ENCODE results near the gene TRIP4. TPM values are rescaled to one million over a fixed set of nuclear protein-coding genes. Genes with fewer than 3 reads are reported as not detected.

The TRIP4 gene
- total and polyA plus RNA-seq, 9 of the 15 experiments (the other 6 are each of a cell fraction or from before 2014, with no cell fraction given) = 7.6 to 23.3 (median 16.7) TPM

DNA sequence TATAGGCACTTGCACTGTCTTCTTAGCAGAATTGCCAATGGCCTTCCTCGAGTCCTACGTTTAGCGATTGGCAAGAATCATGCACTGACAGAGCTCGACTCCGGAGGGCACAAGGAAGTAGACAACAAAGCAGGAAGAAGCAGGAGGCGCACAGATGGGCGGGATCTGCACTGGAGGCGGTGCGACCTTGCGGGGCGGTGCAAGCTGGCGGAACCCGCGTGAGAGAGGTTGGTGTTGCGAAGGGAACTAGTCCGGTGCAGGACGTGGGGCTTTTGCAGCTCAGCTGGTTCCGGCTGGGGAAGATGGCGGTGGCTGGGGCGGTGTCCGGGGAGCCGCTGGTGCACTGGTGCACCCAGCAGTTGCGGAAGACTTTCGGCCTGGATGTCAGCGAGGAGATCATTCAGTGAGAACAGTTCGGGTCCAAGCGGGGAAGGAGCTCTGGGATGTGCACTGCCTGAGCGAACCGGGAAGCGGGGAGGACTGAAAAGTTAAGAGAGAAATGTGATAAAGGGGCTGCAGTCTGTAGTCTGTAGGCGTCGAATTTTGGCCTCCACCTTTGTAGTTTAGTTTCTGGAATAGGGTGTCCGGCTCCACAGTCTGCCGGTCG lies at the start of gene TRIP4 (continued):
- TF ChIP-seq, protein P1, sequence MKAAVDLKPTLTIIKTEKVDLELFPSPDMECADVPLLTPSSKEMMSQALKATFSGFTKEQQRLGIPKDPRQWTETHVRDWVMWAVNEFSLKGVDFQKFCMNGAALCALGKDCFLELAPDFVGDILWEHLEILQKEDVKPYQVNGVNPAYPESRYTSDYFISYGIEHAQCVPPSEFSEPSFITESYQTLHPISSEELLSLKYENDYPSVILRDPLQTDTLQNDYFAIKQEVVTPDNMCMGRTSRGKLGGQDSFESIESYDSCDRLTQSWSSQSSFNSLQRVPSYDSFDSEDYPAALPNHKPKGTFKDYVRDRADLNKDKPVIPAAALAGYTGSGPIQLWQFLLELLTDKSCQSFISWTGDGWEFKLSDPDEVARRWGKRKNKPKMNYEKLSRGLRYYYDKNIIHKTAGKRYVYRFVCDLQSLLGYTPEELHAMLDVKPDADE (conservative IDR thresholded peaks at IDR 0.05; ENCODE audit: control insufficient read depth, low read depth, low read length) = peak; percentile 95
- TF ChIP-seq NUFIP1 (IDR thresholded peaks at IDR 0.05; ENCODE audit: partially characterized antibody) = no peak
- TF ChIP-seq, protein P2, sequence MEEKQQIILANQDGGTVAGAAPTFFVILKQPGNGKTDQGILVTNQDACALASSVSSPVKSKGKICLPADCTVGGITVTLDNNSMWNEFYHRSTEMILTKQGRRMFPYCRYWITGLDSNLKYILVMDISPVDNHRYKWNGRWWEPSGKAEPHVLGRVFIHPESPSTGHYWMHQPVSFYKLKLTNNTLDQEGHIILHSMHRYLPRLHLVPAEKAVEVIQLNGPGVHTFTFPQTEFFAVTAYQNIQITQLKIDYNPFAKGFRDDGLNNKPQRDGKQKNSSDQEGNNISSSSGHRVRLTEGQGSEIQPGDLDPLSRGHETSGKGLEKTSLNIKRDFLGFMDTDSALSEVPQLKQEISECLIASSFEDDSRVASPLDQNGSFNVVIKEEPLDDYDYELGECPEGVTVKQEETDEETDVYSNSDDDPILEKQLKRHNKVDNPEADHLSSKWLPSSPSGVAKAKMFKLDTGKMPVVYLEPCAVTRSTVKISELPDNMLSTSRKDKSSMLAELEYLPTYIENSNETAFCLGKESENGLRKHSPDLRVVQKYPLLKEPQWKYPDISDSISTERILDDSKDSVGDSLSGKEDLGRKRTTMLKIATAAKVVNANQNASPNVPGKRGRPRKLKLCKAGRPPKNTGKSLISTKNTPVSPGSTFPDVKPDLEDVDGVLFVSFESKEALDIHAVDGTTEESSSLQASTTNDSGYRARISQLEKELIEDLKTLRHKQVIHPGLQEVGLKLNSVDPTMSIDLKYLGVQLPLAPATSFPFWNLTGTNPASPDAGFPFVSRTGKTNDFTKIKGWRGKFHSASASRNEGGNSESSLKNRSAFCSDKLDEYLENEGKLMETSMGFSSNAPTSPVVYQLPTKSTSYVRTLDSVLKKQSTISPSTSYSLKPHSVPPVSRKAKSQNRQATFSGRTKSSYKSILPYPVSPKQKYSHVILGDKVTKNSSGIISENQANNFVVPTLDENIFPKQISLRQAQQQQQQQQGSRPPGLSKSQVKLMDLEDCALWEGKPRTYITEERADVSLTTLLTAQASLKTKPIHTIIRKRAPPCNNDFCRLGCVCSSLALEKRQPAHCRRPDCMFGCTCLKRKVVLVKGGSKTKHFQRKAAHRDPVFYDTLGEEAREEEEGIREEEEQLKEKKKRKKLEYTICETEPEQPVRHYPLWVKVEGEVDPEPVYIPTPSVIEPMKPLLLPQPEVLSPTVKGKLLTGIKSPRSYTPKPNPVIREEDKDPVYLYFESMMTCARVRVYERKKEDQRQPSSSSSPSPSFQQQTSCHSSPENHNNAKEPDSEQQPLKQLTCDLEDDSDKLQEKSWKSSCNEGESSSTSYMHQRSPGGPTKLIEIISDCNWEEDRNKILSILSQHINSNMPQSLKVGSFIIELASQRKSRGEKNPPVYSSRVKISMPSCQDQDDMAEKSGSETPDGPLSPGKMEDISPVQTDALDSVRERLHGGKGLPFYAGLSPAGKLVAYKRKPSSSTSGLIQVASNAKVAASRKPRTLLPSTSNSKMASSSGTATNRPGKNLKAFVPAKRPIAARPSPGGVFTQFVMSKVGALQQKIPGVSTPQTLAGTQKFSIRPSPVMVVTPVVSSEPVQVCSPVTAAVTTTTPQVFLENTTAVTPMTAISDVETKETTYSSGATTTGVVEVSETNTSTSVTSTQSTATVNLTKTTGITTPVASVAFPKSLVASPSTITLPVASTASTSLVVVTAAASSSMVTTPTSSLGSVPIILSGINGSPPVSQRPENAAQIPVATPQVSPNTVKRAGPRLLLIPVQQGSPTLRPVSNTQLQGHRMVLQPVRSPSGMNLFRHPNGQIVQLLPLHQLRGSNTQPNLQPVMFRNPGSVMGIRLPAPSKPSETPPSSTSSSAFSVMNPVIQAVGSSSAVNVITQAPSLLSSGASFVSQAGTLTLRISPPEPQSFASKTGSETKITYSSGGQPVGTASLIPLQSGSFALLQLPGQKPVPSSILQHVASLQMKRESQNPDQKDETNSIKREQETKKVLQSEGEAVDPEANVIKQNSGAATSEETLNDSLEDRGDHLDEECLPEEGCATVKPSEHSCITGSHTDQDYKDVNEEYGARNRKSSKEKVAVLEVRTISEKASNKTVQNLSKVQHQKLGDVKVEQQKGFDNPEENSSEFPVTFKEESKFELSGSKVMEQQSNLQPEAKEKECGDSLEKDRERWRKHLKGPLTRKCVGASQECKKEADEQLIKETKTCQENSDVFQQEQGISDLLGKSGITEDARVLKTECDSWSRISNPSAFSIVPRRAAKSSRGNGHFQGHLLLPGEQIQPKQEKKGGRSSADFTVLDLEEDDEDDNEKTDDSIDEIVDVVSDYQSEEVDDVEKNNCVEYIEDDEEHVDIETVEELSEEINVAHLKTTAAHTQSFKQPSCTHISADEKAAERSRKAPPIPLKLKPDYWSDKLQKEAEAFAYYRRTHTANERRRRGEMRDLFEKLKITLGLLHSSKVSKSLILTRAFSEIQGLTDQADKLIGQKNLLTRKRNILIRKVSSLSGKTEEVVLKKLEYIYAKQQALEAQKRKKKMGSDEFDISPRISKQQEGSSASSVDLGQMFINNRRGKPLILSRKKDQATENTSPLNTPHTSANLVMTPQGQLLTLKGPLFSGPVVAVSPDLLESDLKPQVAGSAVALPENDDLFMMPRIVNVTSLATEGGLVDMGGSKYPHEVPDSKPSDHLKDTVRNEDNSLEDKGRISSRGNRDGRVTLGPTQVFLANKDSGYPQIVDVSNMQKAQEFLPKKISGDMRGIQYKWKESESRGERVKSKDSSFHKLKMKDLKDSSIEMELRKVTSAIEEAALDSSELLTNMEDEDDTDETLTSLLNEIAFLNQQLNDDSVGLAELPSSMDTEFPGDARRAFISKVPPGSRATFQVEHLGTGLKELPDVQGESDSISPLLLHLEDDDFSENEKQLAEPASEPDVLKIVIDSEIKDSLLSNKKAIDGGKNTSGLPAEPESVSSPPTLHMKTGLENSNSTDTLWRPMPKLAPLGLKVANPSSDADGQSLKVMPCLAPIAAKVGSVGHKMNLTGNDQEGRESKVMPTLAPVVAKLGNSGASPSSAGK (IDR thresholded peaks at IDR 0.05) = peak; percentile 84; the same call in 1 of the 2 replicates
- no peak; the same call in 1 of the 2 replicates for TF ChIP-seq ZNF76 (CRISPR knock-in tag; IDR thresholded peaks at IDR 0.05; ENCODE audit: borderline replicate concordance)
- TF ChIP-seq, protein P3, sequence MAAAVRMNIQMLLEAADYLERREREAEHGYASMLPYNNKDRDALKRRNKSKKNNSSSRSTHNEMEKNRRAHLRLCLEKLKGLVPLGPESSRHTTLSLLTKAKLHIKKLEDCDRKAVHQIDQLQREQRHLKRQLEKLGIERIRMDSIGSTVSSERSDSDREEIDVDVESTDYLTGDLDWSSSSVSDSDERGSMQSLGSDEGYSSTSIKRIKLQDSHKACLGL (CRISPR knock-in tag; IDR thresholded peaks at IDR 0.05; ENCODE audit: borderline replicate concordance, poor library complexity, severe bottlenecking) = peak; percentile 25
- TF ChIP-seq MTA3 (IDR thresholded peaks at IDR 0.05; ENCODE audit: borderline replicate concordance) = peak; percentile 97
- TF ChIP-seq ZFX (CRISPR knock-in tag; IDR thresholded peaks at IDR 0.05) = peak; percentile 47
- TF ChIP-seq RHOXF2B (CRISPR knock-in tag; conservative IDR thresholded peaks at IDR 0.05) = no peak
- TF ChIP-seq TAF15 (IDR thresholded peaks at IDR 0.05; ENCODE audit: low read depth, low read length) = no peak
- TF ChIP-seq, protein P4, sequence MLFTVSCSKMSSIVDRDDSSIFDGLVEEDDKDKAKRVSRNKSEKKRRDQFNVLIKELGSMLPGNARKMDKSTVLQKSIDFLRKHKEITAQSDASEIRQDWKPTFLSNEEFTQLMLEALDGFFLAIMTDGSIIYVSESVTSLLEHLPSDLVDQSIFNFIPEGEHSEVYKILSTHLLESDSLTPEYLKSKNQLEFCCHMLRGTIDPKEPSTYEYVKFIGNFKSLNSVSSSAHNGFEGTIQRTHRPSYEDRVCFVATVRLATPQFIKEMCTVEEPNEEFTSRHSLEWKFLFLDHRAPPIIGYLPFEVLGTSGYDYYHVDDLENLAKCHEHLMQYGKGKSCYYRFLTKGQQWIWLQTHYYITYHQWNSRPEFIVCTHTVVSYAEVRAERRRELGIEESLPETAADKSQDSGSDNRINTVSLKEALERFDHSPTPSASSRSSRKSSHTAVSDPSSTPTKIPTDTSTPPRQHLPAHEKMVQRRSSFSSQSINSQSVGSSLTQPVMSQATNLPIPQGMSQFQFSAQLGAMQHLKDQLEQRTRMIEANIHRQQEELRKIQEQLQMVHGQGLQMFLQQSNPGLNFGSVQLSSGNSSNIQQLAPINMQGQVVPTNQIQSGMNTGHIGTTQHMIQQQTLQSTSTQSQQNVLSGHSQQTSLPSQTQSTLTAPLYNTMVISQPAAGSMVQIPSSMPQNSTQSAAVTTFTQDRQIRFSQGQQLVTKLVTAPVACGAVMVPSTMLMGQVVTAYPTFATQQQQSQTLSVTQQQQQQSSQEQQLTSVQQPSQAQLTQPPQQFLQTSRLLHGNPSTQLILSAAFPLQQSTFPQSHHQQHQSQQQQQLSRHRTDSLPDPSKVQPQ (CRISPR knock-in tag; IDR thresholded peaks at IDR 0.05; ENCODE audit: borderline replicate concordance) = no peak
- TF ChIP-seq L3MBTL2 (IDR thresholded peaks at IDR 0.05) = peak; percentile 91

Measured in K562 (cell line).